NCI-H128 (cell line): Measurements from ENCODE around the gene SMIM3.

ENCODE experiments used
- DNase-seq: peaks from one replicate; lab custom pipeline; 2025; ENCODE audit not compliant: unreplicated experiment; lab: John Stamatoyannopoulos, UW

The SMIM3 gene

GRCh38 chr5:150765011-150765798, 13.4 kb upstream of the SMIM3 start:
- DNase-seq: no peak

GRCh38 chr5:150765799-150766169, 12.8 kb upstream of the SMIM3 start:
- DNase-seq: no peak

GRCh38 chr5:150766251-150766650, 12.3 kb upstream of the SMIM3 start:
- DNase-seq: no peak

- DNase-seq: no peak
Observed at GRCh38 chr5:150771034-150771795, 7.3 kb upstream of the SMIM3 start.

GRCh38 chr5:150774145-150774544, 4.4 kb upstream of the SMIM3 start:
- no peak for DNase-seq

GRCh38 chr5:150777685-150778084, 872 bp upstream of the SMIM3 start:
- DNase-seq: no peak

GRCh38 chr5:150778088-150778516, 455 bp upstream of the SMIM3 start:
- DNase-seq: no peak

- DNase-seq: no peak
Observed at GRCh38 chr5:150779397-150780186, 1.0 kb downstream of the SMIM3 start.

- DNase-seq: no peak
Observed at GRCh38 chr5:150780187-150780692, 1.7 kb downstream of the SMIM3 start.

- no peak for DNase-seq
Observed at GRCh38 chr5:150780816-150781221, 2.3 kb downstream of the SMIM3 start.

- DNase-seq: no peak
Observed at GRCh38 chr5:150781706-150782614, 3.4 kb downstream of the SMIM3 start.

GRCh38 chr5:150782850-150783249, 4.3 kb downstream of the SMIM3 start:
- no peak for DNase-seq

- no peak for DNase-seq
Observed at GRCh38 chr5:150783422-150783928, 4.9 kb downstream of the SMIM3 start.

- DNase-seq: no peak
Observed at GRCh38 chr5:150785950-150786349, 7.4 kb downstream of the SMIM3 start.

- DNase-seq: no peak
Observed at GRCh38 chr5:150786876-150787275, 8.3 kb downstream of the SMIM3 start.

GRCh38 chr5:150787656-150788055, 9.1 kb downstream of the SMIM3 start:
- DNase-seq: no peak

- no peak for DNase-seq
Observed at GRCh38 chr5:150788977-150789376, 10.4 kb downstream of the SMIM3 start.

- DNase-seq: no peak
Observed at GRCh38 chr5:150789450-150789849, 10.9 kb downstream of the SMIM3 start.

GRCh38 chr5:150789943-150790611, 11.5 kb downstream of the SMIM3 start:
- no peak for DNase-seq

- no peak for DNase-seq
Observed at GRCh38 chr5:150791536-150791935, 13.0 kb downstream of the SMIM3 start.
